Right lobe of liver (tissue), 6 donors: ENCODE results near the gene C14orf132. TPM values are rescaled to one million over a fixed set of nuclear protein-coding genes. Genes with fewer than 3 reads are reported as not detected.

Experiments
- ATAC-seq, 4 donors: fragments of 200-7000 bp; cut with Tn5 transposase; one replicate each; pipeline ENCODE4 v1.9.1; 2020; ENCODE audit warnings: mild to moderate bottlenecking in 4 of 4, moderate library complexity in 4 of 4
- DNase-seq, 3 donors: peaks; one replicate each; pipeline ENCODE4 v3.0.0-alpha.2; 2020
- H3K27ac ChIP-seq, 3 donors: fragments of 200-600 bp; one replicate each; pipeline ENCODE4 v1.8.0; 2022
- H3K27me3 ChIP-seq, 2 donors: fragments of 200-600 bp; one replicate each; pipeline ENCODE4 v1.8.0; 2022
- H3K36me3 ChIP-seq, 4 donors: fragments of 200-600 bp; sonication (generic) in 1 of 4; one replicate each; pipeline versions ENCODE4 v1.5.1 to v1.8.0; 2017 to 2022; ENCODE audit warnings: control low read depth in 1 of 4
- H3K4me1 ChIP-seq, 4 donors: fragments of 200-600 bp; sonication (generic) in 1 of 4; one replicate each; pipeline versions ENCODE4 v1.5.1 to v1.8.0; 2017 to 2022; ENCODE audit warnings: control low read depth in 1 of 4
- H3K4me3 ChIP-seq, 3 donors: fragments of 200-600 bp; one replicate each; pipeline ENCODE4 v1.8.0; 2022
- H3K9me3 ChIP-seq, 4 donors: fragments of 200-600 bp; sonication (generic) in 1 of 4; one replicate each; pipeline versions ENCODE4 v1.5.1 to v1.8.0; 2017 to 2022; ENCODE audit warnings: control low read depth in 1 of 4
- POLR2A ChIP-seq: fragments of 450-650 bp; IDR thresholded peaks from one replicate; pipeline ENCODE4 v1.6.1; 2017; ENCODE audit warnings: antibody characterized with exemption, mild to moderate bottlenecking
- WGBS: methylation state at CpG from one replicate; pipeline ENCODE4 v1.1.6; 2018; ENCODE audit warnings: low coverage, low lambda C conversion rate; ENCODE audit not compliant: insufficient coverage; ENCODE audit errors: missing lambda C conversion rate; 5-methylcytosine and 5-hydroxymethylcytosine counted together
- intact Hi-C, 2 donors: fragments of 100-400 bp; cut with DNase I; formaldehyde crosslinking; loops; one replicate each; pipeline versions ENCODE4 v1.11.2 to v1.14.1; 2022
- total RNA-seq, 6 experiments: library from RNA; depleted of rRNA in 2 of 6; stranded (reverse); fragments of >200 nt in 2 of 6; fragmentation: NEBNext Ultra II Directional in 3 of 6; extraction: Animal tissue kit (Norgen Biotek cat#: 25700) in 3 of 6; gene quantifications; one replicate each; pipeline versions ENCODE4 v1.1.0 to v1.2.4, GENCODE V29; 2016 to 2023
- TF ChIP-seq, protein P1 (sequence below), 4 donors: fragments of 200-600 bp in 3 of 4; fragments of 450-650 bp in 1 of 4; IDR thresholded peaks; one replicate each; pipeline versions ENCODE4 v1.5.1 to v1.8.0; 2016 to 2022; ENCODE audit warnings: antibody characterized with exemption in 4 of 4, mild to moderate bottlenecking in 2 of 4
- donor health status: DM: no; HTN: yes; CAD: no.
- donor health status: DM: no; HTN: no; CAD: no.
- donor health status: DM: no; HTN: no; CAD: no.
- donor health status: DM: no; HTN: yes; CAD: no.
- donor health status: DM: no; HTN: yes; CAD: no.

Gene C14orf132
- total RNA-seq, 6 experiments from 2014 or later, result 1.7 to 6.9 (median 3.3) TPM

DNA sequence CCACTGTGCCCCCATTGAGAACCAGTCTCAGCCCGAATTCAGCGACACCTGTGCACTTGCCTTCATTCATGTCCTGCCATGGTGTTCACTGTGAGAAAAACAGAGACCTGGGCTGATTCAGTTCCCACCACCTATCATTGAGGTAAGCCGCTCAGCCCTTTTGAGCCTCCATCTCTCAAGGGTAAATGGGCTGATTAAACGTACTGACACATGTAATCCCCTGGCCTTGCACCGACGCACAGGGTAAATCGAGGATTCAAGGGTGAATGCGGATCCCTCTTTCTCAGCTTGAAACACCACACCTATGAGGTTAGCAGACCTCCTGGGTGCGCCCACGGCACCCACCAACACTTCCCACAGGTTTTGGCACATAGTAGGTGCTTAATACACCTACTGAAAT, 69.7 kb downstream of the C14orf132 start:
- Histone ChIP-seq H3K4me1 (peaks cover 0 to 18% (median 7%) of the 10 kb centered on the region in 4 donors), H3K4me3 (no peak overlapping the region), H3K9me3 (no peaks in the 10 kb centered on the region), H3K27ac (no peak overlapping the region), H3K27me3 (no peaks in the 10 kb centered on the region), H3K36me3 (no peaks in the 10 kb centered on the region)
- TF ChIP-seq, protein P1, sequence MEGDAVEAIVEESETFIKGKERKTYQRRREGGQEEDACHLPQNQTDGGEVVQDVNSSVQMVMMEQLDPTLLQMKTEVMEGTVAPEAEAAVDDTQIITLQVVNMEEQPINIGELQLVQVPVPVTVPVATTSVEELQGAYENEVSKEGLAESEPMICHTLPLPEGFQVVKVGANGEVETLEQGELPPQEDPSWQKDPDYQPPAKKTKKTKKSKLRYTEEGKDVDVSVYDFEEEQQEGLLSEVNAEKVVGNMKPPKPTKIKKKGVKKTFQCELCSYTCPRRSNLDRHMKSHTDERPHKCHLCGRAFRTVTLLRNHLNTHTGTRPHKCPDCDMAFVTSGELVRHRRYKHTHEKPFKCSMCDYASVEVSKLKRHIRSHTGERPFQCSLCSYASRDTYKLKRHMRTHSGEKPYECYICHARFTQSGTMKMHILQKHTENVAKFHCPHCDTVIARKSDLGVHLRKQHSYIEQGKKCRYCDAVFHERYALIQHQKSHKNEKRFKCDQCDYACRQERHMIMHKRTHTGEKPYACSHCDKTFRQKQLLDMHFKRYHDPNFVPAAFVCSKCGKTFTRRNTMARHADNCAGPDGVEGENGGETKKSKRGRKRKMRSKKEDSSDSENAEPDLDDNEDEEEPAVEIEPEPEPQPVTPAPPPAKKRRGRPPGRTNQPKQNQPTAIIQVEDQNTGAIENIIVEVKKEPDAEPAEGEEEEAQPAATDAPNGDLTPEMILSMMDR (IDR thresholded peaks at IDR 0.05), result no peak
- TF ChIP-seq POLR2A, result no peak
- intact Hi-C loops, result loop anchor here in 1 of 2 donors (10.0 kb wide), 1 partner anchor 86 kb away; no protein-coding TSS in a partner anchor
- ATAC-seq (no peak), DNase-seq (no peak)
- 93% methylated on average over 6 of the region's 10 CpGs for WGBS

DNA sequence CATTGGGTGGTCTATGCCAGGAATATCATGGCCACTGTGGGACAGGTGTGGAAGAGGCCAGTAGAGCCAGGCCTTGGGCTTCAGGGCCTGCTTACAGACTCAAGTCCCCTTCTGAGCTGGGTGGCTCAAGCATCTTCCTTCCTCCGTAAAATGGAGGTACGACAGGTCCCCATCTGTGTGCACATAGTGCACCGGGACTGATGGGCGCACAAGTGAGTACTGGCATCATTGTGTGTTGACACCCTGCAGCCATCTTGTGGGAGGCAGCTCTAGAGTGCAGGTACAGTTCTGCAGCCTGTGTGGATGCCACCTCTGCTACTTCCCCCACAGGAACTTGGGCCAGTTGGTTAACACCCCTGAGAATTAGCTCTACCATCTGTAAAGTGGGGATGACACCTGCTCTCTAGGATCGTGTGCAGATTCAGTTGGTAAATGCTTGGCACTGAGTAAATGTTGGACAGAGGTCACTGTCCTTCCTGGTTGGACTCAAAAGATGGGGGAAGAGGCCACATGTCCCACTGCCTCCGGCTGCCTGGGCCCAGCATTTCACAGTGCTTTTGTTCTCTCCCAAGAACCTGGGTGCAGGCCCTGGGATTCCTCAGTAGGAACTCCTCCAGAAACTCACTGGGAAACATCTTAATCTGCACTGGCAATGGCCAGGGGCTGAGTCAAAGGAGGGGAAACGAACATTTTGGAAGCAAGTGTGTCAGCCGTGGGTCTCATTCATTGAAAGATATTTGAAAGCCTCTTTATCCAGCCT, 70.6 kb downstream of the C14orf132 start:
- TF ChIP-seq, protein P1 (IDR thresholded peaks at IDR 0.05), result no peak
- TF ChIP-seq POLR2A, result no peak
- intact Hi-C loops, result loop anchor here in 1 of 2 donors (10.0 kb wide), 1 partner anchor 85 kb away; no protein-coding TSS in a partner anchor
- 39% methylated on average over 2 of the region's 8 CpGs for WGBS
- Histone ChIP-seq H3K4me1 (peaks cover 0 to 13% (median 4%) of the 10 kb centered on the region in 4 donors), H3K27ac (no peak overlapping the region), H3K36me3 (no peaks in the 10 kb centered on the region), H3K4me3 (no peak overlapping the region), H3K9me3 (no peaks in the 10 kb centered on the region), H3K27me3 (no peaks in the 10 kb centered on the region)
- ATAC-seq (peak in 2 of 4 donors; percentile 13 to 18), DNase-seq (no peak)

- Histone ChIP-seq H3K27ac (no peak overlapping the region), H3K9me3 (no peaks in the 10 kb centered on the region), H3K4me3 (no peak overlapping the region), H3K36me3 (no peaks in the 10 kb centered on the region), H3K4me1 (no peaks in the 10 kb centered on the region), H3K27me3 (no peaks in the 10 kb centered on the region)
- whole genome bisulfite sequencing, result 78% methylated on average over 3 of the region's 3 CpGs
- ATAC-seq (no peak), DNase-seq (no peak)
- intact Hi-C loops, result no loop called here
- TF ChIP-seq, protein P1 (IDR thresholded peaks at IDR 0.05), result no peak
- no peak for TF ChIP-seq POLR2A
These were observed 72.9 kb downstream of the C14orf132 start for GRCh38 chr14:96112032-96112431.

- no peaks in the 10 kb centered on the region for H3K27me3 ChIP-seq
- TF ChIP-seq POLR2A, result no peak
- TF ChIP-seq, protein P1 (IDR thresholded peaks at IDR 0.05), result no peak
- no peaks in the 10 kb centered on the region for H3K36me3 ChIP-seq
- intact Hi-C loops, result no loop called here
- ATAC-seq (no peak), DNase-seq (no peak)
- H3K9me3 ChIP-seq, result no peaks in the 10 kb centered on the region
- H3K27ac ChIP-seq, result no peak overlapping the region
- no peaks in the 10 kb centered on the region for H3K4me1 ChIP-seq
- H3K4me3 ChIP-seq, result no peak overlapping the region
These were observed 74.8 kb downstream of the C14orf132 start for GRCh38 chr14:96114002-96114401.
